ENCODE results near the gene POLR2C.

- no peak for TF ChIP-seq EZH2 (IDR thresholded peaks at IDR 0.05; ENCODE audit: low read depth)
- TF ChIP-seq CTCF (conservative IDR thresholded peaks at IDR 0.05), result no peak
Measured at GRCh38 chr16:57471852-57472664, 9.6 kb downstream of the POLR2C start.
